Uterus (tissue), 4 donors: ENCODE results near the gene BBS9. TPM values are rescaled to one million over a fixed set of nuclear protein-coding genes. Genes with fewer than 3 reads are reported as not detected.

Experiments
- DNase-seq, 2 donors: peaks; one replicate each; pipeline ENCODE4 v3.0.0-alpha.2; 2019 to 2020
- H3K27ac ChIP-seq, 2 donors: fragments of 200-600 bp; sonication (generic); 1 replicate in 1 of 2; 2 replicates in 1 of 2; pipeline ENCODE4 v1.5.1; 2016 to 2018
- H3K27me3 ChIP-seq, 2 donors: fragments of 200-600 bp; sonication (generic); one replicate each; pipeline ENCODE4 v1.5.1; 2018 to 2019; ENCODE audit warnings: control low read depth in 1 of 2
- H3K36me3 ChIP-seq, 2 donors: fragments of 200-600 bp; sonication (generic); one replicate each; pipeline ENCODE4 v1.5.1; 2019; ENCODE audit warnings: control low read depth in 1 of 2
- H3K4me1 ChIP-seq, 2 donors: fragments of 200-600 bp; sonication (generic); one replicate each; pipeline ENCODE4 v1.5.1; 2018 to 2019; ENCODE audit warnings: control low read depth in 1 of 2
- H3K4me3 ChIP-seq, 2 donors: fragments of 200-600 bp; sonication (generic); 1 replicate in 1 of 2; 2 replicates in 1 of 2; pipeline ENCODE4 v1.5.1; 2018 to 2019; ENCODE audit warnings: mild to moderate bottlenecking in 1 of 2
- H3K9me3 ChIP-seq, 2 donors: fragments of 200-600 bp; sonication (generic); one replicate each; pipeline ENCODE4 v1.5.1; 2019; ENCODE audit warnings: control low read depth in 1 of 2
- POLR2A ChIP-seq, 2 donors: fragments of 450-650 bp; IDR thresholded peaks; one replicate each; pipeline ENCODE4 v1.6.1; 2016; ENCODE audit warnings: antibody characterized with exemption in 2 of 2, mild to moderate bottlenecking in 1 of 2, moderate library complexity in 1 of 2
- intact Hi-C: fragments of 100-400 bp; cut with DNase I; formaldehyde crosslinking; loops from one replicate; pipeline ENCODE4 v1.15.1; 2023; ENCODE audit warnings: low total_unique reads
- total RNA-seq, 4 donors: library from RNA; depleted of rRNA in 3 of 4; stranded (reverse); fragments of >200 nt in 3 of 4; gene quantifications; one replicate each; pipeline versions ENCODE4 v1.1.0 to v1.2.4, GENCODE V29; 2014 to 2023
- TF ChIP-seq, protein P1 (sequence below), 4 experiments: fragments of 200-600 bp in 2 of 4; fragments of 450-650 bp in 2 of 4; sonication (generic) in 2 of 4; IDR thresholded peaks; one replicate each; pipeline ENCODE4 v1.5.1; 2016 to 2019; ENCODE audit warnings: antibody characterized with exemption in 4 of 4, mild to moderate bottlenecking in 2 of 4, moderate library complexity in 1 of 4
- donor health status: DM: yes; HTN: yes; CAD: no.

BBS9 gene
- total RNA-seq, 4 donors from 2014 or later: 24.1 to 77.4 (median 39.4) TPM

DNA sequence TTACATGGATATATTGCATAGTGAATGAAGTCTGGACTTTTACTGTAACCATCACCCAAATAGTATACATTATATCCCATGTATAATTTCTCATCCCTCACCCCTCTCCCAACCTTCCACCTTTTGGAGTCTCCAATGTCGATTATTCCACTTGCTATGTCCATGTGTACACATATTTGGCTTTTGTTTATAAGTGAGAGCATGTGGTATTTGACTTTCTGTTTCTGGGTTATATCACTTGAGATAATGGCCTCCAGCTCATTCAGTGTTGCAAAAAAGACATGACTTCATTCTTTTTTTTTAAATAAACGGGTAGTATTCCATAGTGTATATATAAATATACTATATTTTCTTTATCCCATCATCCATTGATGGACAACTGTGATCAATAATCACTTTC, 487.4 kb downstream of the BBS9 start:
- intact Hi-C loops: no loop called here
- H3K27ac ChIP-seq: no peak overlapping the region
- no peaks in the 10 kb centered on the region for H3K27me3 ChIP-seq
- H3K9me3 ChIP-seq: peaks cover 0 to 11% of the 10 kb centered on the region in 2 donors
- no peaks in the 10 kb centered on the region for H3K4me1 ChIP-seq
- TF ChIP-seq, protein P1, sequence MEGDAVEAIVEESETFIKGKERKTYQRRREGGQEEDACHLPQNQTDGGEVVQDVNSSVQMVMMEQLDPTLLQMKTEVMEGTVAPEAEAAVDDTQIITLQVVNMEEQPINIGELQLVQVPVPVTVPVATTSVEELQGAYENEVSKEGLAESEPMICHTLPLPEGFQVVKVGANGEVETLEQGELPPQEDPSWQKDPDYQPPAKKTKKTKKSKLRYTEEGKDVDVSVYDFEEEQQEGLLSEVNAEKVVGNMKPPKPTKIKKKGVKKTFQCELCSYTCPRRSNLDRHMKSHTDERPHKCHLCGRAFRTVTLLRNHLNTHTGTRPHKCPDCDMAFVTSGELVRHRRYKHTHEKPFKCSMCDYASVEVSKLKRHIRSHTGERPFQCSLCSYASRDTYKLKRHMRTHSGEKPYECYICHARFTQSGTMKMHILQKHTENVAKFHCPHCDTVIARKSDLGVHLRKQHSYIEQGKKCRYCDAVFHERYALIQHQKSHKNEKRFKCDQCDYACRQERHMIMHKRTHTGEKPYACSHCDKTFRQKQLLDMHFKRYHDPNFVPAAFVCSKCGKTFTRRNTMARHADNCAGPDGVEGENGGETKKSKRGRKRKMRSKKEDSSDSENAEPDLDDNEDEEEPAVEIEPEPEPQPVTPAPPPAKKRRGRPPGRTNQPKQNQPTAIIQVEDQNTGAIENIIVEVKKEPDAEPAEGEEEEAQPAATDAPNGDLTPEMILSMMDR (IDR thresholded peaks at IDR 0.05): no peak
- no peak for TF ChIP-seq POLR2A (IDR thresholded peaks at IDR 0.05)
- no peak overlapping the region for H3K4me3 ChIP-seq
- no peak for DNase-seq
- H3K36me3 ChIP-seq: no peaks in the 10 kb centered on the region

DNA sequence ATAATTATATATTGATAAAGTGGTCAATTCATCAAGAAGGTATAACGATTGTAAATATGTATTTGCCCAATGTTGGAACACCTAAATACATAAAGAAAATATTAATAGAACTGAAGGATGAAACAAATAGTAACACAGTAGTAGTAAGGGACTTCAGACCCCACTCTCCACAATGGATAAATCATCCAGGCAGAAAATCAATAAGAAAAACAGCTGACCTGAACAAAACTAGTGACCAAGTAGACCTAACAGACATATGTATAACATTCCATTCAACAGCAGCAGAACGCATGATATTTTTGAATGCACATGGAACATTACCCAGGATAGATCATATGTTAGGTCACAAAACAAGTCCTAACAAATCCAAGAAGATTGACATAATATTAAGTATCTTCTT, 489.9 kb downstream of the BBS9 start:
- no peak for DNase-seq
- TF ChIP-seq POLR2A (IDR thresholded peaks at IDR 0.05): no peak
- TF ChIP-seq, protein P1 (IDR thresholded peaks at IDR 0.05): no peak
- Histone ChIP-seq H3K4me3 (no peak overlapping the region), H3K36me3 (no peaks in the 10 kb centered on the region), H3K27ac (no peak overlapping the region), H3K9me3 (peaks cover 0 to 11% of the 10 kb centered on the region in 2 donors), H3K4me1 (no peaks in the 10 kb centered on the region), H3K27me3 (no peaks in the 10 kb centered on the region)
- intact Hi-C loops: no loop called here

DNA sequence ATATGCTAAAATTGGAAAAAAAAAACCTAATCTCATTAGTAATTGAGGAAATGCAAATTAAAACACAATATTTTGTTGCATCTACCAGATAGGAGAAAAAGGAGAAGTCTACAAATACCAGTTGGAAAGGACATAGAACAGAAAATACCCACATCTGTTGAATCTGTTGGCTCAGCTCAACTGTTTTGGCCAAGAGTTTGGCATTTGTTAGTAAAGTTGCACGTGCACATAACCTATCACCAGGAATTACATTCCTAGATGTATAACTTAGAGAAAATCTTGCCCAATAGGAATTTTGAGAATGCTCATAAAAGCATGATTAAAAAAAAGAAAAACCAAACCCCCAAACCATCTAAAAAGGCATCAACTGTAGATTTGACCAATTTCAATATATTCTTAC, 493.9 kb downstream of the BBS9 start:
- H3K27me3 ChIP-seq: no peaks in the 10 kb centered on the region
- no peaks in the 10 kb centered on the region for H3K36me3 ChIP-seq
- DNase-seq: no peak
- intact Hi-C loops: no loop called here
- no peak for TF ChIP-seq POLR2A (IDR thresholded peaks at IDR 0.05)
- TF ChIP-seq, protein P1 (IDR thresholded peaks at IDR 0.05): no peak
- no peaks in the 10 kb centered on the region for H3K9me3 ChIP-seq
- no peaks in the 10 kb centered on the region for H3K4me1 ChIP-seq
- H3K4me3 ChIP-seq: no peak overlapping the region
- H3K27ac ChIP-seq: no peak overlapping the region

DNA sequence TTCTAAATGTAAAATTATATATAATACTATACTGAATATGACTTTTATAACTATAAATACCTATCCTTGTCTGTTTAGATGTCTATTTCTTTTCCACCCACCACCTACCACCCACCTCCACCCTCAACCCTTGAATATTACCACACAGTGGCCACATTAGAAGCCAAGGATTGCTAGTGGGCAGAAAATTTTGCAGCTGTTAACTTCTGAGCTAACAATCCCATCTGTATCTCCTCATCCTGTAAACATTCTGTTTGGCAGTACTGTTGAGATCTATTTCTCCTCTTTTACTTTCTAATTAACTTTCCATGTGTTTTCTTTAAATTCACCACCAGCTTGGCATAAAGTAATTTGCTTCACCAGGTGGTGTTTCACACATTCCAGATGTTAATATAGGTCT, 494.9 kb downstream of the BBS9 start:
- Histone ChIP-seq H3K27me3 (no peaks in the 10 kb centered on the region), H3K27ac (no peak overlapping the region), H3K9me3 (no peaks in the 10 kb centered on the region), H3K4me3 (no peak overlapping the region), H3K36me3 (no peaks in the 10 kb centered on the region), H3K4me1 (no peaks in the 10 kb centered on the region)
- TF ChIP-seq POLR2A (IDR thresholded peaks at IDR 0.05): no peak
- TF ChIP-seq, protein P1 (IDR thresholded peaks at IDR 0.05): no peak
- intact Hi-C loops: no loop called here
- DNase-seq: no peak

DNA sequence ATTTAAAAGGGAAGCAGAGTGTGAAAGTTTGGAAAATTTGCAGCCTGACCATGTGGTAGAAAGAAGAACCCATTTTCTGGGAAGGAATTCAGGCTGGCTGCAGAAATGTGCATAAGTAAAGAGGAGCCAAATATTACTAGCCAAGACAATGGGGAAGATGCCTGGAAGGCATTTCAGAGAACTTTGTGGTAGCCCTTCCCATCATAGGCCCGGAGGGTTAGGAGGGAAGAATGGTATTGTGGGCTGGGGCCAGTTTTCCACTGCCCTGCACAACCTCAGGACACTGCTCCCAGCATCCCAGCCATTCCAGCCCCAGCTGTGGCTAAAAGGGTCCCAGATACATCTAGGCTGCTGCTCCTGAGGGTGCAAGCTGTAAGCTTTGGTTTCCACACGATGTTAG, 497.5 kb downstream of the BBS9 start:
- Histone ChIP-seq H3K9me3 (no peaks in the 10 kb centered on the region), H3K27ac (no peak overlapping the region), H3K27me3 (no peaks in the 10 kb centered on the region), H3K4me1 (no peaks in the 10 kb centered on the region), H3K4me3 (no peak overlapping the region), H3K36me3 (no peaks in the 10 kb centered on the region)
- DNase-seq: no peak
- TF ChIP-seq, protein P1 (IDR thresholded peaks at IDR 0.05): no peak
- no peak for TF ChIP-seq POLR2A (IDR thresholded peaks at IDR 0.05)
- intact Hi-C loops: no loop called here
